ENCODE measurements around the gene AP5B1.

Gene AP5B1

GRCh38 chr11:65817835-65818680, 37.3 kb upstream of the AP5B1 start:
- peak overlapping the region; percentile 50 for H3K4me3 ChIP-seq (ENCODE audit: low read length)
- peak; percentile 82 for DNase-seq (ENCODE audit: low read depth)
- peak; percentile 80 for TF ChIP-seq CTCF (IDR thresholded peaks at IDR 0.05; ENCODE audit: insufficient read depth, low read depth, low read length, missing control alignments)

GRCh38 chr11:65817312-65817834, 36.6 kb upstream of the AP5B1 start:
- H3K4me3 ChIP-seq (ENCODE audit: low read length), result peak overlapping the region; percentile 50
- TF ChIP-seq CTCF (IDR thresholded peaks at IDR 0.05; ENCODE audit: insufficient read depth, low read depth, low read length, missing control alignments), result no peak
- DNase-seq (ENCODE audit: low read depth), result no peak

- no peak for TF ChIP-seq CTCF (IDR thresholded peaks at IDR 0.05; ENCODE audit: insufficient read depth, low read depth, low read length, missing control alignments)
- DNase-seq (ENCODE audit: low read depth), result no peak
- no peak overlapping the region for H3K4me3 ChIP-seq (ENCODE audit: low read length)
Measured at GRCh38 chr11:65816696-65817095, 35.9 kb upstream of the AP5B1 start.

GRCh38 chr11:65814986-65815565, 34.3 kb upstream of the AP5B1 start:
- DNase-seq (ENCODE audit: low read depth), result no peak
- no peak overlapping the region for H3K4me3 ChIP-seq (ENCODE audit: low read length)
- no peak for TF ChIP-seq CTCF (IDR thresholded peaks at IDR 0.05; ENCODE audit: insufficient read depth, low read depth, low read length, missing control alignments)

- TF ChIP-seq CTCF (IDR thresholded peaks at IDR 0.05; ENCODE audit: insufficient read depth, low read depth, low read length, missing control alignments), result no peak
- DNase-seq (ENCODE audit: low read depth), result peak; percentile 82
- H3K4me3 ChIP-seq (ENCODE audit: low read length), result no peak overlapping the region
Measured at GRCh38 chr11:65814131-65814985, 33.6 kb upstream of the AP5B1 start.

- DNase-seq (ENCODE audit: low read depth), result no peak
- TF ChIP-seq CTCF (IDR thresholded peaks at IDR 0.05; ENCODE audit: insufficient read depth, low read depth, low read length, missing control alignments), result no peak
- no peak overlapping the region for H3K4me3 ChIP-seq (ENCODE audit: low read length)
Measured at GRCh38 chr11:65811764-65812475, 31.1 kb upstream of the AP5B1 start.

Data from epithelial cell of esophagus (primary cell).